SHP77 treated with DMSO at 0.1 percent for 48 hours (cell line): Measurements from ENCODE around the gene AGPAT1.
"Not testable (repeated sequence)": the region's sequence is repeated elsewhere in the genome, so short reads cannot be mapped to it uniquely, and the experiment has no call there.

ENCODE experiments used
- DNase-seq: peaks from one replicate; lab custom pipeline; 2025; lab: John Stamatoyannopoulos, UW

The AGPAT1 gene

DNA sequence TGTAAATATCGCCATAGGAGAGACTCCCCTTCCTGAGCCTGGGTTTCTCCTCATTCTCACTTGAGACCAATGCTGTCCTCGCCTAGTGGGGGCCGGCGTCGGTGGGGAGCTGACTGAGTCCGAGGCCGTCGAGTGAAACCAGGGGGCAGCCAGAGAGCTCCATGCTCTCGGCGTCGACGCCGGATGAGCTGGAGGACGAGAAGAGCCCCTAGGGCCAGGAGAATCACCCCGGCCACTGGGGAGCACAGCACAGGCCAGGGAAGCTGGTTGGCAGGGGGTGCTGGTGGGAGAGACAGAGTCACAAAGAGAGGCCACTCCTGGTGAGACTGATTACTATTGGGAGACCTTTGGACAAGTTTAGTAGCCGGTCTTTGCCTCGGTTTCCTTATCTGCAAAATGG, 23.0 kb upstream of the AGPAT1 start:
- DNase-seq = no peak

DNA sequence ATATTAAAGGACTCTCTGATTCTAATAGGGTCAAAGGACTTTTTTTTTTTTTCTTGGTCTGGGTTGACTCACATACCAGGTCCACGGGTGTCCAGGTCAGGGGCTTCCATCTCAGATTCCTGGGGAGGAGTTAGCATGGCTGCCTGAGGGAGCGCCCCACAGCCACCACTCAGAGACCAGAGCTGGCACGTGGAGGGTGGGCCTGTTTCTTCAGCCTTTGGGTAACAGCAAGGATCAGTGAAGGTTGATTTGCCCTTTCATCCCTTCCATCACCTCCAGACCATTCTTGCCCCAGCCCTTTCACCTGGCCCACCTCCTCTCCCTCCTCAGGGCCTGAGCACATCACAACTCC, 22.4 kb upstream of the AGPAT1 start:
- DNase-seq = no peak

DNA sequence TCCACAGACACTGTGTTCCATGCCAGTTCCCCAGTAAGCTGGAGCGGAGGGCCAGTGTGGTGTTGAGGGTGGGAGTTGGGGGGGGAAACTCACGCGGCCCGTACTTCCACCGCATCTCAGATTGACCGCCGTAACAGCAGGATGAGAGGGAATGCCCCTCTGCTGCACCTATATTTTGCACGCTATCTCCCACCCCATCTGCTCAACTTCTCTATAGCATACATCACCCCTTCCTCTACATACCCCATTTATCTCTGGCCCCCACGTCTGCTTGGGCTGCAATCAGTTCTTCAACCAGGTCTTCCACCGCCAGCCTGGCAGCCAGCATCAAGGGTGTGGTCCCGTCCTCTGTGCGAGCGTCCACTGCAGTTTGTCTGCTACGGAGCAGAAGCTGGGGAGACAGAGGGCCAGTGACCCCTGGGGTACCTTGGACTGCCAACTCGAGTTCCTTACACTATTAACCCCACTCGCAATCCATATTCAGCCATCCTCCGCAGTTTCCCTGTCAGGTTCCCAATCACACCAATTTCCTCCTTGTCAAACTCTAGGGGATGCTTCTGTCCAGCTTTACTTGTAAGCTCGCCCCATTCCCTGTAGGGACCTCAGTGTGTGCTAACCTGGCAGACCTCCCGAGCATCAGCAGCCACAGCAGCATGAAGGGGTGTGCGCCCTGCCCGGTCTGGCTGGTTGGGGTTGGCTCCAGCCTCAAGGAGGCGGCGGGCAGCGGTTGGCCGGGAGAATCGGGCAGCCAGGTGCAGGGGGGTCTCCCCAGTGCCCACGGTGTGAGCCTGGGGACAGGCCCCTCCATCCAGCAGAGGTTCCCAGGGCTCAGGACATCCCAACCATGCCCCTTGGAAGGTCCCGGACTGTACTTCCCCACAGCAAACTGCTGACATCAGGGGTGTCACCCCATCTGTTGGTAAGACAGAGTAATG, 21.1 kb upstream of the AGPAT1 start:
- no peak for DNase-seq

GRCh38 chr6:32195902-32196681, 20.2 kb upstream of the AGPAT1 start:
- peak; percentile 51 for DNase-seq

- peak; percentile 96 for DNase-seq
These were observed 19.7 kb upstream of the AGPAT1 start for GRCh38 chr6:32195652-32195901.

GRCh38 chr6:32194825-32195651, 19.2 kb upstream of the AGPAT1 start:
- DNase-seq = no peak

DNA sequence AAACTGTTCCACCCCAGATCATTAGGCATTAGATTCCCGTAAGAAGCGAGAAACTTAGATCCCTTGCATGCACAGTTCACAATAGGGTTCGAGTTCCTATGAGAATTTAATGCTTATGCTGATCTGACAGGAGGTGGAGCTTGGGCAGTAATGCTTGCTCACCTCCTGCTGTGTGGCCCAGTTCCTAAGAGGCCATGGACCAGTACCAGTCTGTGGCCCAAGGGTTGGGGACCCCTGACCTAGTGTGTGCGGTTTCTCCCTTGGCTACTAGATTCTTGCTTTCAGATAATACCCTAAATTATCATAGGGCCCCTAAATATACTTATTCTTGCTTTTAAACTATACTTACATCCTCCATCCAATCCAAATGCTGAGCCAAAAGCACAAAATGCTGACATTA, 18.5 kb upstream of the AGPAT1 start:
- no peak for DNase-seq

DNA sequence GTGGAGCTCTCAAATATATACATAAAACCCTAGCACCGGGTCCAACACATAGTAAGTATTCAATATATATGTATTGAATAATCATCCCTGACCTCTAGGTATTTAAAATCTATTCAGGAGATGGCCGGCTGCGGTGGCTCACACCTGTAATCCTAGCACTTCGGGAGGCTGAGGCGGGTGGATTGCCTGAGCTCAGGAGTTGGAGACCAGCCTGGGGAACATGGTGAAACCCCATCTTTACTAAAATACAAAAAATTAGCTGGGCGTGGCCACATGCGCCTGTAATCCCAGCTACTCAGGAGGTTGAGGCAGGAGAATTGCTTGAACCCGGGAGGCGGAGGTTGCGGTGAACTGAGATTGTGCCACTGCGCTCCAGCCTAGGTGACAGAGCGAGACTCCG, 17.2 kb upstream of the AGPAT1 start:
- not testable (repeated sequence) for DNase-seq

DNA sequence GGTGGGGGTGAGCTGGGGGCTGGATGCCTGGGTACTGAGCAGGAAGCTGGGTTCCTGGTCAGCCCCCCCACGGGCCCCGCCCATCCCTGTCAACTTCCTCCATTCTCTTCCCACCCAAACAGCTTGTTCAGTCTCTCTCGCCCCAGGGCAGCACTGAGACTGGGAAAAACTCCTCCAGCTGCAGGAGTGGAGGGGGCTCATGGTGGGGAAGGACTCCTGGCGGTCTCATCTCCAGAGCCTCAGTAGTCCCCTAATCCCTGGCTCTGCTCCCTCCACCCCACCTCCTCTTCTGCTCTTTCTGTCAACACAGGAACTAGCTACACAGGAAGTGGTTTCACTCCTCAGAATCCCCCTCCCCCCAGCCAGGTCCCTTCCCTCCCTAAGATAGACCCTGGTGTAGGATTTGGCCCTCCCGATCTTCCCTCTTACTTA, 16.7 kb upstream of the AGPAT1 start, which contains the start of gene GPSM3:
Gene GPSM3 (minus strand): TSS at position 36 of the 432 bp plus-strand sequence. CDS start 130 bp downstream, outside the sequence.
- peak; percentile 56 for DNase-seq

GRCh38 chr6:32191696-32192607, 16.1 kb upstream of the AGPAT1 start:
- DNase-seq = no peak

DNA sequence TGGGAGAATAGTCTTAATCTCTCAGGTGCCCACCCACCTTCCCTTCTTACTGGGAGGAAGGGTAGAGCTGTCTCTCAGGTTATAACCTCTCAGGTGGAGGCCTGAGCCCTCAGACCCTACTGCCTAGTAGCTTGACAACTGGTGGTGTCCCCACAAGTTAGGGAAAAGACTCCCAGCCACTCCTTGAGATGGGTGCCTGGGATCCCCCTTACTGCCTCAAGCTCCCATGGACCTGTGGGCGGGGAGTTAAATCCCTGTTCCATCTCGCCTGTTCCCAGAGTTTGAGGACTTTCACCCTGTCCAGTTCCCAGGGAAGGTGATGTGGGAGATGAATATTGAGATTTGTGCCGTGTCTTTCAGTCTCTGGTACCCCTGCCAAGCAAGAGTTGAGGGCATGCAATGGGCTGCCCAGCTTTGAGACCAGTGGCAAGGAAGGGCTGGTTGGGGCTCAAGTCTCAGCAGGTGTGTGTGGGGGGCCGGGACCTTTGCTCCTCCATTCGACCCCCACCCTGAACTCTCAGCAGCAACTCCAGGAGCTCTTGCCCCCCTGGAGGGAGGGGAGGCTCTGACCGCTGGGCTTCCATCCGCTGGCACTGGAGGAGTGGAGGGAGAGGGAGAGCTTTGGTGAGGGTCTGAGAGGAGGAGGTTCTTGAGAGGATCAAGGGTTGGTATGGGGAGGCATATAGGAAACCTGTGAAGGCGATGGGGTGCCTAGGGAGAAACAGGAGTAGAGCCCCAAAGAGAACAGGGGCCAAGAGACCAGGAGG, 15.2 kb upstream of the AGPAT1 start:
- DNase-seq = no peak

DNA sequence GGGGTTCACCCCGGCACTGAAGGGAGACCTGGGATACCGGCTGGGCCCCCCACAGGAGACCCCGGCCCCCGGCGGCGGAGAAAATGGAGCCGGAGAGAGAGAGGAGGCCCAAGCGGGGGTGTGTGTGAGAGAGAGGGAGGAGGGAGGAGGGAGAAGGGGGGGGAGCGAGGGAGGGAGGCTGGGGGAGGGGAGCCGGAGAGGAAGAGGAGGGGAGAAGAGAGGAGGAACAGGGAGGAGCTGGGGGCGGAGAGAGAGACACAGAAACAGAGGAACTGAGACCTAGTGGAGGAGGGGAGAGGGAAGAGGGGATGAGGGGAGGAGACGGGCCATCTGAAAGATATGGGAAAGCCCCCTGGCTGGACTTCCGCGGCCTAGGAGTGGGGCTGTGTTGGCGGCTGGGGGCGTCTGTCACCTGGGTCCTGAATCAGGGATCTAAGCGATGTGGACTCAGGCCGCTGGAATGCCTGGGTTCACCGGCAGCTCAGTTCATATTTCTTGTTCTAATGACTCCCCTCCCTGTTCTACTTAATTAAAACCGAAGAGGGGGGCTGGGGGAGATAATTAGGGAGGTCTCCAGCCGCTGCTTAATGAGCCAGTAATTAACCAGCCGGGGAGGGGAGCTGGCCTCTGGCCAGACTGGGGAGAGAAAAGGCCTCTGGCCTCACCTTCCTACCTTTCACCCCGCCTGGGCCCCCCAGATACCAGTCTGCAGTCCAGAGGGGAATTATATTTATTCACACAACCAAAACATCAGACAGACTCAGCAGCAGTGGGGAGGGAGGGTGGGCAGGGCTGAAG, 14.4 kb upstream of the AGPAT1 start, which contains the start of gene PBX2:
Gene PBX2 (minus strand): TSS at position 149 of the 798 bp plus-strand sequence. CDS start 287 bp downstream, outside the sequence.
- peak; percentile 61 for DNase-seq

DNA sequence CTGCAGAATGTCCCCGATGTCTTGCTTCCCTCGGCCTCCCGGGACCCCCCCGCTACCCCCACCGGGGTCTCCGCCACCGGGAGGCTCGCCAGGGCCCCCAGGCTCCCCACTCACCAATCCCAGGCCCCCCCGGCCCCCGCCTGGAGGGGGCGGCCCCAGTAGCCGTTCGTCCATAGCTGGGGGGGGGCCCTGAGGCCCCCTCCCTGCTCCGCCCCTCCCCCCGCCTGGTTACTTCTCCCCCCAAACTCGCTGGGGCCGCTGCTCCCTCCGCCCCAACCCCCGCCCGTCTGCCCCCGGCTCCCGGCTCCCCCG, 13.8 kb upstream of the AGPAT1 start:
- DNase-seq = no peak

GRCh38 chr6:32189069-32189741, 13.3 kb upstream of the AGPAT1 start:
- no peak for DNase-seq

DNA sequence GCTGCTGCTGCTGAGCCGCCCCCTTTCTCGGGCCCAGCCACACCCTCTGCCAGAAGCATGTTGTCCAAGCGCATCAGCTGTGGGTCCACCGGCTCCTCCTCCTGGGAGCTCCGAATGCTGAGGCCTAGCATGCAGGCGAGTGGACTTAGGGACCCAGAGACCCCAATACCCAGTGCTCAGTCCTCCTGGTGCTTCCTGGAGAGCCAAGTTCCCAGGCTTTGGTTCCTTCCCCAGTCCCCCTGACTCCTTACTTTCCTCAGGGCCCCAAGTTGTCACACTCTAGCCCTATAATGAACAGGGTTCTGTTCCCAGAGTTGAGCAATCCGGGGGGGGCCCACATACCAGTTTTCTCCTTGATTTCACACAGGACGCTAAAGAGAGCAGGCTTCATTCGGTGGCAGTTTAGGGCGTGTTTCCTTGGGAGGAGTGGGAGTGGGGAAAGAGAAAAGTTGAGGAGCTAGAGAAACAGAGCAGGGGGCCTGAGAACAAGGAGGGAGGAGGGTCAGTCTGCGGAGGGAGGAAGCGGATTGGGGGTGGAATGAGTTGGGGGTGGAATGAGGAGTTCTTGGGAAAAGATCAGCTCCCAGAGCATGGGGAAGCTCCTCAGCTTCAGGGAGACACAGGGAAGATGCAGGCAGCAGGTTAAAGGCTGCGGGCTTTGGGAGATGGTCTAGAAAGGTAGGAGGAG, 12.6 kb upstream of the AGPAT1 start:
- DNase-seq = no peak

- DNase-seq = not testable (repeated sequence)
These were observed 12.0 kb upstream of the AGPAT1 start for GRCh38 chr6:32187725-32188380.

DNA sequence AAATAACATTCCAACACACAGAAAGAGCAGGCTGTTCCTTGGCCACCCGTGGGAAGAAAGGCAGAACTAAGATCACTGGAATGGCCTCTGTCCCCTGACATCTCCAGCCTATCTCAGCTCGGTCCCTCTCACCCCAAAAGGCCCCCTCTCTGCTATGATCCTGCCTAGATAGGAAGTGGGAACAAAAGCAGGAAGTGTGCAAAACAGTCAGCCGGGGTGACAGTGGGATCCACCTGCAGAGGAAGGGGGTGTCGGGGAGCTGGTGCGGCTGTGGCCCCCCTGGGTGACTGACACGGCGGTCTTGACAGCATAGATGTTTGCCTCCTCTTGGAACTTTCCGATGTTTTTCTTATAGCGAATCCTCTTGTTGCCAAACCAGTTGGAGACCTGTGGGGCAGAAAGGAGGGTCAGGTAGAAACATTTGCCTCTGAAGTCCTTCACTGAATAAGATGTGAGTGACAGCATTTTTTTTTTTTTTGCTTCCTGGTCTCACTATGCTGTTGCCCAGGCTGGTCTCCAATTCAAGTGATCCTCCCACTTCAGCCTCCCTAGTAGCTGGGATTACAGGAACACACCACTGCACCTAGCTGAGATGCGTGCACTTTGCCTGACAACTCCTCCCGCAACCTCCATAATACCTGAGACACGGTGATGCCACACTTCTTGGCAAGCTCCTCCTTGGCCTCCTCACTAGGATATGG, 11.3 kb upstream of the AGPAT1 start:
- no peak for DNase-seq
